ENCODE measurements around the gene ILF2. TPM values are rescaled to one million over a fixed set of nuclear protein-coding genes. Genes with fewer than 3 reads are reported as not detected.

The ILF2 gene
- total and polyA plus RNA-seq, 4 donors, result 46.7 to 133 (median 111) TPM

DNA sequence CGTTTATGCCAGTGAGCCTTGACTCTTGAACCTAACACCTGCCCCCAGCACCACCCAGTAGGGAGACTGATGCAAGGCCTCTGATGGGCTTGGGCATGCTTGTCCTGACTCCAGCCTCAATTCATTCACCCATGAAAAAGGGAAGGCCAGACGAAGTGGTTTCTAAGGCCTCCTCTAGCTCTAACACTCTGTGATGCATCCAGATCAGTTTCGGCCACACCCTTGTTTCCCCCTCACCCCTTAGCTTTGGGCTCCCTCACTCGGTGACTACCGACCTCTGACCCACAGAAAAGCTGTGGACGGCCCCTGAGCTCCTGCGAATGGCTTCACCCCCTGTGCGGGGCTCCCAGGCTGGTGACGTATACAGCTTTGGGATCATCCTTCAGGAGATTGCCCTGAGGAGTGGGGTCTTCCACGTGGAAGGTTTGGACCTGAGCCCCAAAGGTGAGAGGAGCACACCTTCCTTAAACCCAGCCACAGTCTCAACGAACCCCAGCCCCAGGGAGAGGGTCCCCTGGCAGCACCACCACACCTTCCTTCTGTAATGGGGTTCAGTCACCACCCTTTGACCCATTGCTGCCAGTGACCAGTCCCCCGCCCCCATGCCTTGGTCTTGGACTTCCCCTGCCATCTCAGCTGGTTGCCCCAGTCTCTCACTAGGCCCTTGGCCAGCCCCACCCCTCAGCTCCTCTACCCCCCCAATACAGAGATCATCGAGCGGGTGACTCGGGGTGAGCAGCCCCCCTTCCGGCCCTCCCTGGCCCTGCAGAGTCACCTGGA, 16.7 kb upstream of the ILF2 start:
- ATAC-seq (ENCODE audit: insufficient read depth, low FRiP score), result no peak
- Histone ChIP-seq H3K27ac (ENCODE audit: low read depth in 1 of 2, low read length in 1 of 2) (no peak overlapping the region), H3K4me1 (ENCODE audit: control insufficient read depth in 5 of 5, insufficient read depth in 5 of 5, low read length in 5 of 5) (peaks cover 0 to 3% (median 0%) of the 10 kb centered on the region in 5 donors), H3K9ac (ENCODE audit: insufficient read depth in 1 of 2, low read length in 2 of 2) (no peak overlapping the region), H3K4me3 (no peak overlapping the region), H3K9me3 (ENCODE audit: control insufficient read depth in 4 of 4, insufficient read depth in 3 of 4, low read length in 3 of 4) (no peaks in the 10 kb centered on the region), H3K27me3 (ENCODE audit: control insufficient read depth in 3 of 3, insufficient read depth in 3 of 3, low read length in 2 of 3) (peaks cover 0 to 2% (median 0%) of the 10 kb centered on the region in 3 donors), H3K36me3 (ENCODE audit: control insufficient read depth in 4 of 4, insufficient read depth in 4 of 4, low read length in 4 of 4) (peaks cover 0 to 27% (median 0%) of the 10 kb centered on the region in 4 donors)
- DNase-seq, result no peak
- WGBS, 2 donors, result 86 to 93% methylated on average over 16 of the region's 16 CpGs
- TF ChIP-seq, protein P1, sequence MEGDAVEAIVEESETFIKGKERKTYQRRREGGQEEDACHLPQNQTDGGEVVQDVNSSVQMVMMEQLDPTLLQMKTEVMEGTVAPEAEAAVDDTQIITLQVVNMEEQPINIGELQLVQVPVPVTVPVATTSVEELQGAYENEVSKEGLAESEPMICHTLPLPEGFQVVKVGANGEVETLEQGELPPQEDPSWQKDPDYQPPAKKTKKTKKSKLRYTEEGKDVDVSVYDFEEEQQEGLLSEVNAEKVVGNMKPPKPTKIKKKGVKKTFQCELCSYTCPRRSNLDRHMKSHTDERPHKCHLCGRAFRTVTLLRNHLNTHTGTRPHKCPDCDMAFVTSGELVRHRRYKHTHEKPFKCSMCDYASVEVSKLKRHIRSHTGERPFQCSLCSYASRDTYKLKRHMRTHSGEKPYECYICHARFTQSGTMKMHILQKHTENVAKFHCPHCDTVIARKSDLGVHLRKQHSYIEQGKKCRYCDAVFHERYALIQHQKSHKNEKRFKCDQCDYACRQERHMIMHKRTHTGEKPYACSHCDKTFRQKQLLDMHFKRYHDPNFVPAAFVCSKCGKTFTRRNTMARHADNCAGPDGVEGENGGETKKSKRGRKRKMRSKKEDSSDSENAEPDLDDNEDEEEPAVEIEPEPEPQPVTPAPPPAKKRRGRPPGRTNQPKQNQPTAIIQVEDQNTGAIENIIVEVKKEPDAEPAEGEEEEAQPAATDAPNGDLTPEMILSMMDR (IDR thresholded peaks at IDR 0.05; ENCODE audit: control extremely low read depth, extremely low read depth), result no peak

DNA sequence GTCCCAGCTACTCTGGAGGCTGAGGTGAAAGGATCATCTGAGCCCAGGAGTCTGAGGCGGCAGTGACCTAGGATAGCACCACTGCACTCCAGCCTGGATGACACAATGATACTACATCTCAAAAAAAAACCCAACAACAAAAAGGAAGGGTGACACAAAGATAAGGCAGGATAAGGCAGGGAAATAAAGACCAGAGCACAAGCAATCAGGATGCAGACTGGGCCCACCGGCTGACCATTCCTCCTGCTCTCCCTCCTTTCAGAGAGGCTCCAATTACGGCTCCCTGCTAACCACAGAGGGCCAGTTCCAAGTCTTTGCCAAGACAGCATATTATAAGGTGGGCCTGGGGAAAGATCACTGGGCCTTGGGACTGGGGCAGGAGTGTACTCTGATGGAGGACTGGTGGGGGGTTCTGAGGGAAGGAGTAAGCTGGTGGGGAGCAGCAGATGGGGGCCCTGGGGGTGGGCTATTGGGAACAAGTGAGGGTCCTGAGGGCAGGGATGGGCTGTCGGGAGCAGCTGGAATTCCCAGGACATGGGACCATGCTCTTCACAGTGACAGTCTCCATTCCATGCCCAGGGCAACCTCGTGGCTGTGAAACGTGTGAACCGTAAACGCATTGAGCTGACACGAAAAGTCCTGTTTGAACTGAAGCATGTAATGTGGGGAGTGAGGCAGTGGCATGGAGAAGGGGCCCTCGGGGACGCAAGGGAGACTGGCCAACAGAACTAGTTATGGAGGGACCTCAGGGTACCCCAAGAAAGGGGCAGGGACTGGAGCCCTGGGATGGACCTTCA, 14.9 kb upstream of the ILF2 start:
- Histone ChIP-seq H3K4me1 (ENCODE audit: control insufficient read depth in 5 of 5, insufficient read depth in 5 of 5, low read length in 5 of 5) (peaks cover 0 to 3% (median 0%) of the 10 kb centered on the region in 5 donors), H3K36me3 (ENCODE audit: control insufficient read depth in 4 of 4, insufficient read depth in 4 of 4, low read length in 4 of 4) (peaks cover 0 to 33% (median 0%) of the 10 kb centered on the region in 4 donors), H3K27ac (ENCODE audit: low read depth in 1 of 2, low read length in 1 of 2) (no peak overlapping the region), H3K9ac (ENCODE audit: insufficient read depth in 1 of 2, low read length in 2 of 2) (no peak overlapping the region), H3K27me3 (ENCODE audit: control insufficient read depth in 3 of 3, insufficient read depth in 3 of 3, low read length in 2 of 3) (peaks cover 0 to 17% (median 10%) of the 10 kb centered on the region in 3 donors), H3K9me3 (ENCODE audit: control insufficient read depth in 4 of 4, insufficient read depth in 3 of 4, low read length in 3 of 4) (no peaks in the 10 kb centered on the region), H3K4me3 (no peak overlapping the region)
- ATAC-seq (ENCODE audit: insufficient read depth, low FRiP score) (no peak), DNase-seq (no peak)
- 83 to 89% methylated on average over 11 of the region's 11 CpGs for WGBS, 2 donors
- TF ChIP-seq, protein P1 (IDR thresholded peaks at IDR 0.05; ENCODE audit: control extremely low read depth, extremely low read depth), result no peak

DNA sequence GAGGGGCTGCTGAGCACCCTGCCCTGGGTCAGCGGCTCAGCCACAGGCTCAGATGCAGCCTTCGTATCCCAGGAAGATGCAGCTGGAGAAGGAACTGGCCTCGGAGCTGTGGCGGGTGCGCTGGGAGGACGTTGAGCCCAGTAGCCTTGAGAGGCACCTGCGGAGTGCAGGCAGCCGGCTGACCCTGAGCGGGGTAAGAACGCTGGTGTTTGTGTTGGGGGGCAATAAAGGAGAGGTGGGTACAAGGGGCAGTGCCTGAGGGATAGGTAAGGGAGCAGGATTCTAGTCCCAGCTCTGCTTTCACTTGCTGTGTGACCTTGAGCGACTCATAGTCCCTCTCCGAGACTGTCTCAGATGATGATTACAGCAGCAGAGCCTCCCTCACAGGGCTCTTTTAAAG, 14.1 kb upstream of the ILF2 start:
- peaks cover 0 to 3% (median 0%) of the 10 kb centered on the region in 5 donors for H3K4me1 ChIP-seq (ENCODE audit: control insufficient read depth in 5 of 5, insufficient read depth in 5 of 5, low read length in 5 of 5)
- no peak overlapping the region for H3K9ac ChIP-seq (ENCODE audit: insufficient read depth in 1 of 2, low read length in 2 of 2)
- ATAC-seq (ENCODE audit: insufficient read depth, low FRiP score), result no peak
- H3K27ac ChIP-seq (ENCODE audit: low read depth in 1 of 2, low read length in 1 of 2), result no peak overlapping the region
- DNase-seq, result no peak
- WGBS, 2 donors, result 89 to 95% methylated on average over 12 of the region's 12 CpGs
- H3K9me3 ChIP-seq (ENCODE audit: control insufficient read depth in 4 of 4, insufficient read depth in 3 of 4, low read length in 3 of 4), result no peaks in the 10 kb centered on the region
- TF ChIP-seq, protein P1 (IDR thresholded peaks at IDR 0.05; ENCODE audit: control extremely low read depth, extremely low read depth), result no peak
- peaks cover 0 to 29% (median 0%) of the 10 kb centered on the region in 4 donors for H3K36me3 ChIP-seq (ENCODE audit: control insufficient read depth in 4 of 4, insufficient read depth in 4 of 4, low read length in 4 of 4)
- H3K4me3 ChIP-seq, result no peak overlapping the region
- peaks cover 0 to 24% (median 19%) of the 10 kb centered on the region in 3 donors for H3K27me3 ChIP-seq (ENCODE audit: control insufficient read depth in 3 of 3, insufficient read depth in 3 of 3, low read length in 2 of 3)
